NCI-H1048 (cell line): ENCODE results near the gene F10.
"Not testable (repeated sequence)": the region's sequence is repeated elsewhere in the genome, so short reads cannot be mapped to it uniquely, and the experiment has no call there.

Experiments
- DNase-seq: peaks from one replicate; lab custom pipeline; 2025; lab: John Stamatoyannopoulos, UW

The F10 gene

DNA sequence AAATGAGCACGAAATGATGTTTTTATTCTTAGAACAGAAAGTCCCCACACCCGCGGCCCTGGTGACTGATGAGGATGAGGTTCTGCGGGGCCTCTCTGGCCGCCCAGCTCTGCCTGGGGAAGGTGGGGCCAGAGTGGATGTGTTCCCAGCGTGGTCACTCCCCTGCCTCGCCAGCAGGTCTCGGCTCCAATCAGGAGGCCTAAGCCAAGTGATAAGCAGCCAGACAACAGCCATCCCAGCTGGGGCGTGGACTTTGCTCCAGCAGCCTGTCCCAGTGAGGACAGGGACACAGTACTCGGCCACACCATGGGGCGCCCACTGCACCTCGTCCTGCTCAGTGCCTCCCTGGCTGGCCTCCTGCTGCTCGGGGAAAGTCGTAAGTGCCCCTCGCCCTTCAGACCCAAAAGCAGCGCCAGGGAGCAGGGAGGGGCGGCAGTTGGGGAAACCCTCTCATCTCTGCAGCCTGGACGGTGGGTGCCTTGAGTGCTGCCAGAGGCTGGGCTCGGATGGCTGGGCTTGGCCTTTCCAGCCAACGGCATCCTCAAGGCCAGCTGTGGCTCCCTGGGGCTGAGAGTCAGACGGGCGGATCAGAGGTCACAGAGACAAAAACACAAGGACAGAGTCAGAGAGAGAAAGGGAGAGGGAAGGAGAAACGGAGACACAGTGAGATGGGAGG lies at the start of gene F10:
F10 (plus strand) TSS at position 250 of the 676 bp plus-strand sequence; CDS start at position 307, 57 bp downstream.
- DNase-seq, result no peak

DNA sequence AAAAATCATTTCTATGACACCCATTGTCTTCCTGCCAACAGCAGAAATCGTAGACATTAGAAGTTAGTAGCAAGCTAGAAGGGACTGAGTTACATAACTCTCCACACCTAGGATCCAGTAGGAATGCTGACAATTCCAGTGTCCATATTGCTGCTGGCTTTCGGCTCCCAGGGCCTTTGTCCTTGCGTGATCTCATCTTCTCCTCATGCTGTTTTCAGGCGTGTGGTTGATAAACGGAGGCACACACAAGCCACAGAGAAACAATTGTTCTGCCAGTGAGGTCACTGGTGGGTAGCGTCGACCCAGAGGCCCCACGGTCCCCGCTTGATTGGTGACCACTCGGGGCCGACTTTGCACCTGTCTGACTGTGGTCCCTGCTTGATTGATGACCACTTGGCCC lies 48.7 kb upstream of the F10 start:
- no peak for DNase-seq

DNA sequence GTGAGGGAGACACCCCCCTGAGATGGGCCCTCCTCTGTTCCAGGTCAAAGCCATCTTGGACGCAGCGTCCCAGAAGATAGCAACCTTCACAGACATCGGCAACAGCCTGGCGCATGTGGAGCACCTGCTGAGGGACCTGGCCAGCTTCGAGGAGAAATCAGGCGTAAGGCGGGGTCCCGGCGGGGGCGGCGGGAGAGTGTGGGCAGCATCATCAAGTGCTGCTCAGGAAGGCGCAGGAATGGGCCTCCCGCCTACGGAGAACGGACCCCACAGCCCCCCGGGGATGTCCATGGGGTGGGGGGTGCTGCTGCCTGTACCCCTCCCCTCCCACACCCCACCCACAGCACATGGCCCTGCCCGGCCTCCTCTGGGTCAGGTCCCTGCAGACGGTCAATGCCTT lies 48.2 kb upstream of the F10 start:
- no peak for DNase-seq

DNA sequence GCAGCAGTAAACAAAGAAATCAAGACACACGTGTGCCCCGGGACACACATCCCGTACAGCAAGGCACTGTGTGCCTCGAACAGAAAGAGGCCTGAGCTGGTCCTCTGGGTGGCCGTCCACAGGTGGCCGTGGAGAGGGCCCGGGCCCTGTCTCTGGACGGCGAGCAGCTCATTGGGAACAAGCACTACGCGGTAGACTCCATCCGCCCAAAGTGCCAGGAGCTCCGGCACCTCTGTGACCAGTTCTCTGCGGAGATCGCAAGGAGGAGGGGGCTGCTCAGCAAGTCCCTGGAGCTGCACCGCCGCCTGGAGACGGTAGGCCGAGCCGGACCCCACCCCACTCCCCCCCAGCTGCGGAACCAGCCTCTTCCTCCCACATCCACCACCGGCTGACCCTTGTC lies 47.7 kb upstream of the F10 start:
- no peak for DNase-seq

DNA sequence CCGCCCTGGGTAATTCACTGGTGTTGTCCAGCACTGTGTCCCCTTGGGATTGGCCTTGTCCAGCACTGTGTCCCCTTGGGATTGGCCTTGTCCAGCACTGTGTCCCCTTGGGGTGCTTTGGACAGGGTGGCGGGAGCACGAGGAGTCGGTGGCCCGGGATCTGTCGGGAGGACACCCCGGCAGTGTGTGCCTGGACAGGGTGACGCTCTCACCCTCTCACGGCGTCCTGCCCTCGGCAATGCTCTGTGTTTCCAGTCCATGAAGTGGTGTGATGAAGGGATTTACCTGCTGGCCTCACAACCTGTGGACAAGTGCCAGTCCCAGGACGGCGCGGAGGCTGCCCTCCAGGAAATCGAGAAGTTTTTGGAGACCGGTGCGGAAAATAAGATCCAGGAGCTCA lies 46.9 kb upstream of the F10 start:
- DNase-seq, result no peak

DNA sequence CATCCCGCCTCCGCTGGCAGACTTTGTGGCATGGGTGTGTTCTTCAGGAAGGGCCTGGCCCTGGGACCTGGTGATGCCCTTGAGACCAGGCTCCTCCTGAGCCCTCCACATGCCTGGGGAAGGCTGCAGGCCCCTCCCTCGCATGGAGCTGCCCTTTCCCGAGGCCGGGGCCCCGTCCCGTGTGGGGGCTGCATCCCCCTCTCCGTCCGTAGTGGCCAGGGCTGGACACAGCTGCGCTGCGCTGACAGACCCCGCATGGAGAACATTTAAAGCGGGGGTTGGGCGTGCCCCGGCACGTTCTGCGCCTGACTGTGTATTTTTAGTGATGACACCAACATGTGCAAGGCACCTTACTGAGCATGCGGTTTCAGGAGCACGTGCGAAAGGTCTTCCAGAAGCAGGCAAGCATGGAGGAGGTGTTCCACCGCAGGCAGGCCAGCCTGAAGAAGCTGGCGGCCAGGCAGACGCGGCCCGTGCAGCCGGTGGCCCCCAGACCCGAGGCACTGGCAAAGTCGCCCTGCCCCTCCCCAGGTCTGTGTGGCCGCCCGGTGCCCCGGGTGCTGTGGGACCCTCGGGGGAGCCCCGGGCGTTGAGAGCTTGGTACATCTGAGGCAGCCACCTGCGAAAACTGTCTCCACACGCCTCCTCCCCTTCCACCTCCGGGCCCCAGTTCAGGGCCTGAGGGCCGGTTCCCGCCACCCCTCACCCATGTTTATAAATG lies 45.8 kb upstream of the F10 start:
- no peak for DNase-seq

DNA sequence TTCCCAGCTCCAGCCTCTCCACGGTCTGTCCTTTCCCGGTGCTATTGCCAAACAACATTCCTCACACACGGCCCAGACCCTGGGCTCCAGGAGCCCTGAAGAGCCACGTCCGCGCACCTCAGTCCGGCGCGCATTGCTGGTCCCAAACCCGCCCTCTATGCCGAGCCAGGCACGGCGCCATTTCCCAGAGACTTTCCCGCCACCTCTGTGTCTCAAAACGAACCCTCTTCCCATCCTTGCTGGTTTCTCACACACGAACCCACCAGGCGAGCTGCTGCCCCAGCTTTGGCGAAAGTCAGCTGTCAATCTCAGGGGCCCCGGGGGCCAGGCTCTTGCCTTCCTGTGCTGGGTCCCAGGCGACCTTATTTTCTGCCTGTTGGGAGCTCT lies 45.0 kb upstream of the F10 start:
- no peak for DNase-seq

DNA sequence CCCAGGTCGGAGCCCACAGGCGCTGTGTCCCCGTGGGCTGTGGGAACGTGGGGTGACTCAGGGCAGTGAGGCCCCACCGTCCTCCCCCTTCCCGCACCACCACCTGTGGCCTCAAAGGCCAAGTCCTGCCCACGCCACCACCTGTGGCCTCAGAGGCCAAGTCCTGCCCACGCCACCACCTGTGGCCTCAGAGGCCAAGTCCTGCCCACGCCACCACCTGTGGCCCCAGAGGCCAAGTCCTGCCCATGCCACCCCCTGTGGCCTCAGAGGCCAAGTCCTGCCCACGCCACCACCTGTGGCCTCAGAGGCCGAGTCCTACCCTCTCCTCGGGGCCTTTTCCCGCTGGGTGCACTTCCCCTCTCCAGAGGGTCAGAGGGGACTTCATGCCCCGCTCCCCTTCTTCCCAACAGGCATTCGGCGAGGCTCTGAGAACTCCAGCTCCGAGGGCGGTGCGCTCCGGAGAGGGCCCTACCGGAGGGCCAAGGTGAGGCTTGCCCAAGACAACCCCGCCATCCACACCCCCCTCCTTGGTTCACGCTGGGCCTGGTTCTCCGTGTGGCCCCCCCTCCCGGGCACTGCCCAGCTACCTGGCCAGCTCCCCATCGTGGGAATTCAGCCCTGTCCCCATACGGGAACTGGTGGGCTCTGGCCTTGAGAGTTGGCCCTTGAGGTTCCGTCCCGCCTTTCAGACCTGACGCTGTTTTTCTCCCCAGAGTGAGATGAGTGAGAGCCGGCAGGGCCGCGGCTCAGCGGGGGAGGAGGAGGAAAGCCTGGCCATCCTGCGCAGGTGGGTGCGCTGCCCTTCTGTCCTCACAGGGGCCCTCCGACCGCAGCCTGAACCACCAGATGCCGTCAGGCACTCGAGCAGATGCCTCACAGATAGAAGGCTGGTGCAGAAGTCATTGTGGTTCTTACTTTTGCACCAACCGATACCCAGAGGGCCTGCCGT lies 44.4 kb upstream of the F10 start:
- DNase-seq, result no peak

DNA sequence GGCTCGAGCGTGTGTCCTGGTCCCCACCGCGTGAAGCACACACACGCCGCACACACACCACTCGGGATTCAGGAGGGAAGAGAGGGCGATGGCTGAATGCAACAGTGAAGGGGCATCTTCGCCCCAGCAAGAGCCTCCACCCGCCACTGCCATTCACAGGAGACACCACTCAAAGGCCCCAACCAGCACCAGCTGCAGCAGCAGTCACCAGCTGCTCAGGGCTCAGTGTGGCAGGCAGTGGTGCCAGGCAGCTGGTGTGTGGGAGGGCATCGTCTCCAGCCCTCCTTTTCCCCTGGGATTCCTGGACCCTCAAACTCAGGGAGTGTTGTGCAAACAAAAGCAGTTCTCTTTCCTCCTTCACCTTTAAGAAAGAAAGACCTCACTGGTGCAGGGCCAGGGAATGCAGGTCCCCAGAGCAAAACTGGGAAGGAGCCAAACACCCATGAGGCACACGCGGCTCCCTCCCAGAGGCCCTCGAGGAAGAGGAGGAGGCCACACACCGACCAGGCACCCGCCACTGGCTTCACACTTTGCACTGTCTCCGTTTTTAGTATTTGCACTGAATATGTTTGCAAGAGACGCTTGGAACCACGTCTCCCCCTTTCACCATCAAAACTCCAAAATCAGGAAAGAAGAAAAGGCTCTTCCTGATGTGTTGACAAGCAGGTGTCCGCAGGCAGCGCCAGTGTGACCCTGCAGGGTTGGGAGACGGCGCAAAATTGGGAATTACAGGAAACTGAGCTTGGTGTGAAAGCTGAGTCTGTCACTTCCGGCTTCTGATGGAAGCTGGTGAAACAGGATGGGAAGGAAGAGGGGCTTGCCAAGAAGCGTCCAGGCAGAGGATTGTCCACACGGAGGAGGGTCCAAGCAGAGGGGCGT lies 43.5 kb upstream of the F10 start:
- DNase-seq, result no peak

DNA sequence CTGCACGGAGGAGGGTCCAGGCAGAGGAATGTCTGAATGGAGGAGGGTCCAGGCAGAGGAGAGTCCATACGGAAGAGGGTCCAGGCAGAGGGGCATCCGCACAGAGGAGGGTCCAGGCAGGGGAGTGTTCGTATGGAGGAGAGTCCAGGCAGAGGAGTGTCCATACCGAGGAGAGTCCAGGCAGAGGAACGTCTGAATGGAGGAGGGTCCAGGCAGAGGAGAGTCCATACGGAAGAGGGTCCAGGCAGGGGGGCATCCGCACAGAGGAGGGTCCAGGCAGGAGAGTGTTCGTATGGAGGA lies 42.9 kb upstream of the F10 start:
- not testable (repeated sequence) for DNase-seq

DNA sequence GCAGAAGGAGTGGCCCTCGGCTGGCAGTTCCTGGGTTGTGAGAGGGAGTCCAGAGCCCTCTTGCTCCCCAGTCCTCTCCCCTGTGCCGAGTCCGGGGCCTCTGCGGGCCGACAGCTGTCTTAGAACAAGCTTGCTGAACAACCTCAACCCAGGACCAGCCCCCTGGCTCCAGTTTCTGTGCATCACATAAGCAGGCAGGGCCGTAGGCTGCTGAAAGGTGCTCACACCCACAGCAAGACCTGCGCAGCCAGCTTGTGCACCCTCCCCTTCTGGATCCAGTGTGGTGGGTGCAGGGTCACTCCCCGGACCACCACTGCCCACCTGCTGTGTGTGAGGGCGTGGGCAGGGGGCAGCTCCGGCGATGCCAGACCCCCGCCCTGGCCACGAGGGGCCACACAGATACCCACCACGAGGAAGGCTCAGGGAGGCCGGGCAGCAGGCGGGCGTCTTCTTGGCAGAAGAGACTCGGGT lies 42.2 kb upstream of the F10 start:
- DNase-seq, result no peak

DNA sequence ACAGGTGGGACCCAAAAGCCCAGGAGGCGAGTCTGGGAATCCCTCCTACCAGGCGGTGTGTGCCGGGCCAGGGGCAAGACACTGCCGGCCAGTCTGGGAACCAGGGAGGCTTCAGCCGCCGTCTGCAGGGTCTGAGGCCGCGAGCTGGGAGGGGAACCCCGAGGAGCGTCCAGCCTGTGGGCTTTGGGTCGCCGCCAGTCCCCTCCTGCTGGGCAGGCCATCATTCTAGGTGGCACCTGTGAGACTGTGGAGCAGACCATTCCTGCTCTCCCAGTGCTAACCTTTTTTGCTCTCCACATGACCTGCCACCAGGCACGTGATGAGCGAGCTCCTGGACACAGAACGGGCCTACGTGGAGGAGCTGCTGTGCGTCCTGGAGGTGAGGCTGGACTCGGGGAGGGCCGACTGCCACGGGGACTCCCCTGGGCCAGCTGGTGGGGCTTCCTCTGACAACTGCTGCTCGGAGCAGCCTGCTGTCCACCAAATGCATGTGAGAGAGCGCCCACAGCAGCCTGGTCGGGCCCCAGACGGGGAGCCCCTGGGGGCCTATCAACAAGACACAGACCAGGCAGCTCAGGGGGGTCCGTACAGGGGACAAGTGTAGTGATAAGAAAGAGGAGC lies 41.6 kb upstream of the F10 start:
- DNase-seq, result no peak

DNA sequence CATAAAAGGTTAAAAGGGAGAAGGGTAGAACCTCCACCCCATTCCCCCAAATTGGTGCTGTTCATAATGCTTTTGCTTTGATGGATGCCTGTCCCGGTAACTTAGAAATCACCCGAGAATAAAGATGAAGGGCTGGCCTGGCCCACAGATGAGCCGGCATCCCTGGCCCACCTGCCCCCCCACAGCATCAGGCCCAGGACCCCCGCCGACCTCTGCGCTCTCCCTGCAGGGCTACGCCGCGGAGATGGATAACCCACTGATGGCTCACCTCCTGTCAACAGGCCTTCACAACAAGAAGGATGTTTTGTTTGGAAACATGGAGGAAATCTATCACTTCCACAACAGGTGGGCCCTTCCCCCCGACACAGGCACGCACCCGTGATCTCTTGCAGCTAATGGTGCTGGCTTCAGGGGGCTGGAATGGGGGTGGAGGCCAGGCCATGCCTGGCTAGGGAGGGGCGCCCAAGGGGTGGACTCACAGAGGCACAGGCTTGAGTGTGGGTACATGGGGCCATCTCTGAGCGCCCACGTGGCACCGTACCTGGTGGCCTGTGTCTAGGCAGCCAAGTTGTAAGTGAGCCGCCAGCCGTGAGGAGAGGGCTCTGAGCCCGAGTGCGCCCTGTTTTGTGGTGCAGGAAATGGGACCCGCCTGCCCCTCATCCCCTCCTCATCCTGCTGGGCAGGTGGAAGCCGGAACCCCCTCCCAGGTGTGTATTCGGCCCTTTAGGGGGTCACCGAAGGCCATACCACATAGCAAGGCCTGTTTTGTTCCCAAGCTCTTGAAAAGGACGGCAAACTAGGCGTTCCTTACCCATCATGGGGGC lies 40.2 kb upstream of the F10 start:
- DNase-seq, result no peak

DNA sequence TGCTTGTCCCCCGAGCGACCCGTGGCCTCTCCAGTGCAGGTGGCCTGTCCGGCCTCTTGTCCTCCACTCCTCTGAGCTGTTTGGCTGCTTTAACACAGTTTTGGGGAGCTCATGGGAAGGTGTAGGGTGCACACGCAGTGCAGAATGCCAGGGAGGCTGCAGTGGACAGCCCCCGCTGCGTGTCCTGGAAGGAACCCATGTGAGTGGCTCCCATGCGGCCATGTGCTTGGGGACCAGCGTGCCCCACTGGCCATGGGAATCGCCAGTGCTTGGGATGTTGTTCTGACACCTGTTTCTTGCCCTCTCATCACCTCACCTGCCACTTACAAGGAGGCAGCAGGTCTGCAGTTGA lies 39.6 kb upstream of the F10 start:
- DNase-seq, result no peak

DNA sequence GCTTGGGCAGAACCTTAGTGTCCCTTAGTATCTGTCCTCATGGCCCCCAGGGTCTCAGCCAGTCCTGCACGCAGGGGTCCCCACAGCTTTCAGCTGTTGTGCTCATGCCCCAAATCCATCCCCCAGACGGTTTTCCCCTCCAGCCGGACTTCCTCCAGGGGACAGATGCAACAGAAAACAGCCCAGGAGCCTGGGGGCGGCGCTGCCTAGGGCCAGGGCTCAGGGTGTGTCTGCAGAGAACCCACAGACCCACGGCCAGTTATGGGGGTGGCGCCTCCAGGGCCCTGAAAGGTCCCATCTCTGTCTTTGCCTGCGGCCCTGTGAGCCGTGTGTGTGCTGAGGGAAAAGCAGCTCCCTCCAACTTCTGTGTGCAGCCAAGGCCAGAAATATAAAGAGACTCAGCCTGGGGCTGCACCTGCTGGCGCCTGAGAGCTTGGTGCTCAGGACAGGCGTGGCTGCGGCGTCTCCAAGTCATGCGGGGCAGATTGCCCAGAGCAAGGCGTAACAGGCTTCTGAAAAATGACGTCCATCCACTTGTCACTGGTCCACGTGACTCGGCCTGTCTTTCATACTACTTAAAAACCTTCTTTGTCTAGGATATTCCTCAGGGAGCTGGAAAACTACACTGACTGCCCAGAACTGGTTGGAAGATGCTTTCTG lies 39.1 kb upstream of the F10 start:
- no peak for DNase-seq

DNA sequence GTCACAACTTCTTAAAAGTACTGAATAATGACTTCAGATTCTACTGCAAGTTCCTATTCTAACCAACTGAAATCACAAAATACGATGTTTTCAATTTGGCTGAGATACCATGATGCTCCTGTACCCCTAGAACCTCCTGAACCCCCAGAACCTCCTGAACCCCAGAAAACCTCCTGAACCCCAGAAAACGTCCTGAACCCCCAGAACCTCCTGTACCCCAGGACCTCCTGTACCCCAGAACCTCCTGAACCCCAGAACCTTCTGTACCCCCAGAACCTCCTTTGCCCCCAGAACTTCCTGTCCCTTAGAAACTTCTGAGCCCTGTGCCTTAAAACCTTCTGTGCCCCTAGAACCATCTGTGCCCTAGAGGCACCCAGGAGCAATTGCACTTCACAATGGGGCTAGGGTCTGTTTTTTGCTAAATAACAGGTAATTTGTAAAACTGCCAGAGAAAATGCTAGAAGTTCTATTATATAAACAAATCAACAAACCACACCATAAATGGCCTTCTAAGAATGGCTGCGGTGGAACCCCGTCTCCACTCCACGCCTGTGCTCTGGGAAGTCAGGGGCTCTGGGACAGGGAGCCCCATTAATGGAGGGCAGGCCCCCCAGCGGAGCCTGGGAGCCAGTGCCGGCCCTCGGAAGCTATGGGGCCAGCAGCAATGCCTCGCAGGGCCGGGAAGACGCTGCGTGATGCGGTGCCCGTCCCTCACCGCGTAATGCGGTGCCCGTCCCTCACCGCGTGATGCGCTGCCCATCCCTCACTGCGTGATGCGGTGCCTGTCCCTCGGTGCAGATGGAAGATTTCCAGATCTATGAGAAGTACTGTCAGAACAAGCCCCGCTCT lies 38.3 kb upstream of the F10 start:
- DNase-seq, result no peak

DNA sequence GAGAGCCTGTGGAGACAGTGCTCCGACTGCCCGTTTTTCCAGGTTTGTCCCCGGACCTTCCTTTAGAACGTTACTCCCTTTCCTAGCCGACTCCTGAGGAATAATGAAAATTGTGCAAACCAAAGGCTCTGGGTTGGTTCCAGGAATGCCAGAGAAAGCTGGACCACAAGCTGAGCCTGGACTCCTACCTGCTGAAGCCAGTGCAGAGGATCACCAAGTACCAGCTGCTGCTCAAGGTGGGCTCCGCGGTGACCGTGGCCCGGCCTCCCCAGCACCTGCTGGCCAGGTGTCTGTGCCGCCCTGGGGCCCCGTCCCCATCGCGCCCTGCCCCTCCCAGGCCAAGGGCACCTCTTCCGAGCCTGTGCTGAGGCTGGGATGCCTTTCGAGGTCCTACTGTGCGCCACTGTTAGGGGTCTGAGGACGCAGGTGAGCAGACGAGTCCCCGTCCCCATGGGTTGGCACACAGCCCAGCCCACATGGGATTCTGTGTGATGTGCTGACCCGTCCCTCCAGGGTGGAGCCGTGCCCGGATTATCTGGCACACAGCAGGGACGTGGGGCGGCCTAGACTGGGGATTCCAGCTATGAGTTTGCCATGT lies 37.6 kb upstream of the F10 start:
- DNase-seq, result no peak

DNA sequence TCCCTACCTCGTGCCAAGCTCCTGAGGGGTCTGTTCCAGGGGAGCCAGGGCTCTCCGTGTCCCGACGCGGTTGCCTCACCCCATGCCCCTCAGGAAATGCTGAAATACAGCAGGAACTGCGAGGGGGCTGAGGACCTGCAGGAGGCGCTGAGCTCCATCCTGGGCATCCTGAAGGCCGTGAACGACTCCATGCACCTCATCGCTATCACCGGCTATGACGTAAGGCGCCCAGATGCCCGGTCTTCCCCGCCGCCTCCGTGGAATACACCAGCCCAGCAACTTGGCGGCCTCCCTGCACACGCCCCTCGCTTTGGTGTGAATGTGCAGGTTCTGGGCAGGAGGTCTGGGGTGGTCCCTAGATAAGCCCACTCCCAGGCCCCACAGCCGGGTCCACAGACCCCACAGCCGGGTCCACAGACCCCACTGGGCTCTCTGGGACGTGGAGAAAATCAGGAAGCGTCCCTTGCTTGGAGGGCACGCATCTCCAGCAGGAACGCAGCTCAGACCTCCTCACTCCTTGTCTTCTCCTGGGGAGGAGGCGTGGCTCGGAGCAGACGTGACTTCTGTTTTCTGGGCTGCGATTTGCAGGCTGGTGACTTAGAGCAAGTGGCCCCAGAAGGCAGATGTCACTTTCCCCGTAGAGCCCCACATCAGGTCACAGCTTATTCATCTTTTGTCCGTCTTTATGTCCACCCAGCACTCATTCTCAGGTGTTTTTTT lies 36.4 kb upstream of the F10 start:
- DNase-seq, result no peak
